ENCODE data around the gene UBE2J2.
A peak's percentile ranks its signal among the peaks of the same experiment; 100 is the strongest.

Gene UBE2J2

GRCh38 chr1:1296070-1297061 is 22.7 kb upstream of the UBE2J2 start:
- no peak for DNase-seq (ENCODE audit: low read depth in 1 of 2, low spot score in 1 of 2)

DNA sequence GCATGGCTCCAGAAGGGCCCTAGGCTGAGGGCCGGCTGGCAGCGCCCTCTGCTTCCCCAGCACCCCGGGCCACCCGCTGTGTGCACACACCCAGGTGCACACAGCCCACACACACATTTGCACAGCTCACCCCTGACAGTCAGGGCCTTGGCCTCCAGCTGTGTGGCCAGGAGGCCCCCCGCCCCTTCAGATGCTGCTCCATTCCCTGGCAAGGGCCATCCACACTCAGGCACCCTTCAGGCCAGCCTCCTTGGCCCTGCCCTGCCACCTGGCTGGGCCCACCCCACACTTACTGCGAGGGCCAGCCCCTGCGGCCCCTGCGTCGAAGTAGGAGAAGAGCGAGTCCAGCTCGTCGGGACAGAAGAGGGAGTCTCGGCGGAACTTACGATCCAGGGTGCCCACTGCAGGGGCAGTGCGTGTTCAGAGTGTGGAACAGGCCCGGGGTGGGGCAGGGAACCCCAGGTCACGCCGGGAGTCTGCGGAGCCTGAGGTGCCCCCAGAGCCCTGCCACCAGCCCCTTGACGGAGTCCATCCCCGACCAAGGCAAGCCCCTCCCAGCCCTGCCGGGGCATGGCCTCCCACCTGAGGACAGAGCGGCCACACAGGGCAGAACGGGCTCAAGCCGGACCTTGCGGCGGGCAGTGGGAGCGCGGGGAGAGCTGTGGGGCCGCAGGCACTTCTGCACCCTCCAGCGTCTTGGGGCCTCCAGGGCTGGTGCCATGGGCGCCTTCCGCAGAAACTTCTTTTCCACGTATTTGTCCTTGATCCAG is 21.7 kb upstream of the UBE2J2 start:
- DNase-seq (ENCODE audit: low read depth in 1 of 2, low spot score in 1 of 2) = no peak

DNA sequence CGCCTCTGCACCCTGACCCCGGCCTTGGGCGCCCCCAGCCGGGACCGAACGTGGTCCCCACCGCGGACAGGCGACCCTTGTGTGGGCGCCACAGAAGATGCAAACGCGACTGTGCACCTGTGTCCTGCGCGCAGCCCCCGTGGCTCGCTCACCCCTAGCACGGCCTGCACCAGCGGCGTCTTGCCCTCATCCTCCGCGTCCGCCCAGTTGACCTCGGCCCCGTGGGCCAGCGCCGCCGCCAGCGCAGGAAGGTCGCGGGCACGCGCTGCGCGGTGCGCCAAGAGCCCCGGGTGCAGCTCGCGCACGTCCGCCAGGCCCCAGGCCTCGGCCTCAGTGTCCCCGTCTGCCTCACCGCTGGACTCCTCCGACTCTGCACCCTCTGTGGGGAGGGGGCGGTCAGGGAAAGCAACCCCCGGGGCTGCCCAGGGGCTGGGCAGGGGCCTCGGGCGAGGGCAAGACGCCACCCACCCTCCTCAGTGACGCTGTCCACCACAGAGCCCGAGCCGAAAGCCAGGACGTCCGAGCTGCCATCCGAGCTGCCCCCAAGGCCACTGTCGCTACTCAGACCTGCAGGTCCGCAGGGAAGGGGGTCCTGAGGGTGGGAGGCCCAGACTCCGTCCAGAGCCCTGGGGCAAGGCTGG is 20.7 kb upstream of the UBE2J2 start:
- DNase-seq (ENCODE audit: low read depth in 1 of 2, low spot score in 1 of 2) = no peak

GRCh38 chr1:1293263-1294249 is 19.9 kb upstream of the UBE2J2 start:
- no peak for DNase-seq (ENCODE audit: low read depth in 1 of 2, low spot score in 1 of 2)

GRCh38 chr1:1292851-1293250 is 19.2 kb upstream of the UBE2J2 start:
- DNase-seq (ENCODE audit: low read depth in 1 of 2, low spot score in 1 of 2) = no peak

DNA sequence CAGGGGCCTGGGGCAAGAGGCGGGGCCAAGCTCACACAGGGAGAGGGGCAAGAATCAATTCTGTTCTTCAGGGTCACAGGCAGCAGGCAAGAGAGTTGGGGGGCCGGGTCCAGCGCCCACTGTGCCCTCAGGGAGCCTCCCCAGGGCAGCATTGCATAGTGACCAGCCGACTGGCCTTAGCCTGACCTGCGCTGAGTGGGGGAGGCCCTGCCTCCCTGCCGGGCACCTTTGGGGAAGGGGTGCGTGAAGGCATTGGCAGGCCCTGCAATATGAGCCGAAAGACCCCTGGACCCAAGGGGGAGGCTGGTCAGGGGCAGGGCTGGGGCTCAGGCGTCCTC is 18.8 kb upstream of the UBE2J2 start:
- DNase-seq (ENCODE audit: low read depth in 1 of 2, low spot score in 1 of 2) = no peak

DNA sequence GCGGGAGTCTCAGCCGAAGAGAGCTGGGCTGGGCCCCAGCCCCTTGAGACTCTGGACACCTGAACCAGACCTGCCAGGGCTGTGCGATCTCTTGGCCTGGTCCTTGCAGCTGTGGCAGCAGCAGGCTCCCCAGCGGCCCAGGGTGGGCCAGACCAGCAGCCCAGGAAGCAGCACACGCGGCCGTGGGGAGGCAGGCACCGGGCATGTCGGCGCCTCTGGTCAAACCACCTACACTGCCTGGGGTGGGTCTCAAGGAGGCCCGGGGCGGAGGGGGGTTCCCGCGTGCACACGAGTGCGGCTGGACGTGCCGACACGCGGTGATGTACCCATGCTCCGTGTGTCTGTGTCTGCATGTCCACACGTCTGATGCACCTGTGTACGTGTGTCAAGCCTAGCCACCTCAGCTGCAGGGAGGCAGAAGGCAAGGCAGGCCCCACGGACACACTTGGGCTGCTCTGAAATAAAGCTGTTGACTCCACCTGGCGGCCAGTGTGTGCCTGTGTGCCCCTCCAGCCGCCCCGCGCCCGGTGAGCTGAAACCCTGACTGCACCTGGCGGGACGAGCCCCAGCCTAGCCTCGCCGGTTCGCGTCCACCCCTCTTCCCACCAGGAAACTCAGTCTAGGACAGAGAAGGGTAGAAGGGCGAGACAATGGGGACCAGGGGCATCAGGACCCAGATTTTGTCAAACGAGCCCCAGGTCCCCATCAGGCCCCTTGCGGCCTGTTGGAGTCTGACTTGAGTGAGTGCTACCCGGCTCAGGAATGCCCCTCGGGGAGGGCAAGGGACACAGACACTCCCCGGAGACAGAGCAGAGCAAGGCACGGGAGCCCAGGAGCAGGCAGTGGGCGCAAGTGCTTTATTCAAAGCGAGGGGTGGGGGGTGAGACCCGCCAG is 18.1 kb upstream of the UBE2J2 start:
- peak; percentile 51 to 53 for DNase-seq (ENCODE audit: low read depth in 1 of 2, low spot score in 1 of 2)

DNA sequence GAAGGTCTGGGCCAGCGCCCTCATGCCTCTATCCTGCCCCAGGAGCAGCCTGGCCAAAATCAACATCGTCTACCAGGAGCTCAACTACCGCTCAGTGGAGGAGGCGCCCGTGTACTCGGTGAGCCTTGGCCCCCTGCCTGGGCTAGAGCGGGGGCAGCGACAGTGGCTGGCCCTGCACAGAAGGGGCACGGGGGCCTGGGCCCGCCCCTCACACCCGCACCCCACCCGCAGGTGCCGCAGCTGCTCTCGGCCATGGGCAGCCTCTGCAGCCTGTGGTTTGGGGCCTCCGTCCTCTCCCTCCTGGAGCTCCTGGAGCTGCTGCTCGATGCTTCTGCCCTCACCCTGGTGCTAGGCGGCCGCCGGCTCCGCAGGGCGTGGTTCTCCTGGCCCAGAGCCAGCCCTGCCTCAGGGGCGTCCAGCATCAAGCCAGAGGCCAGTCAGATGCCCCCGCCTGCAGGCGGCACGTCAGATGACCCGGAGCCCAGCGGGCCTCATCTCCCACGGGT is 17.4 kb upstream of the UBE2J2 start:
- no peak for DNase-seq (ENCODE audit: low read depth in 1 of 2, low spot score in 1 of 2)

DNA sequence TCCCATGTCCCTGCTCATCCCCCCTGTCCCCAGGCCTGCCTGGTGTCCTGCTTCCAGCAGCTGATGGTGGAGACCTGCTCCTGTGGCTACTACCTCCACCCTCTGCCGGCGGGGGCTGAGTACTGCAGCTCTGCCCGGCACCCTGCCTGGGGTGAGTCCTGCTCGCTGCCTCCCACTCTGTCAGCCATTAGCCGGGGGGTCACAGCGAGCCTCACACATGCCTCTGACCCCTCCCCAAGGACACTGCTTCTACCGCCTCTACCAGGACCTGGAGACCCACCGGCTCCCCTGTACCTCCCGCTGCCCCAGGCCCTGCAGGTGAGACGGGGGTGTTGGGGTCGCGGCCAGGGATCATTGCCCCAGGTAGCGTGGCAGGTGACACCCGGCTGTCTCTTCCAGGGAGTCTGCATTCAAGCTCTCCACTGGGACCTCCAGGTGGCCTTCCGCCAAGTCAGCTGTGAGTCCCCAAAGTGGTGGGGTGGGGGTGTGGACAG is 16.6 kb upstream of the UBE2J2 start:
- peak; percentile 37 to 61 for DNase-seq (ENCODE audit: low read depth in 1 of 2, low spot score in 1 of 2)

- no peak for DNase-seq (ENCODE audit: low read depth in 1 of 2, low spot score in 1 of 2)
Measured at GRCh38 chr1:1287288-1288110, 13.8 kb upstream of the UBE2J2 start.

DNA sequence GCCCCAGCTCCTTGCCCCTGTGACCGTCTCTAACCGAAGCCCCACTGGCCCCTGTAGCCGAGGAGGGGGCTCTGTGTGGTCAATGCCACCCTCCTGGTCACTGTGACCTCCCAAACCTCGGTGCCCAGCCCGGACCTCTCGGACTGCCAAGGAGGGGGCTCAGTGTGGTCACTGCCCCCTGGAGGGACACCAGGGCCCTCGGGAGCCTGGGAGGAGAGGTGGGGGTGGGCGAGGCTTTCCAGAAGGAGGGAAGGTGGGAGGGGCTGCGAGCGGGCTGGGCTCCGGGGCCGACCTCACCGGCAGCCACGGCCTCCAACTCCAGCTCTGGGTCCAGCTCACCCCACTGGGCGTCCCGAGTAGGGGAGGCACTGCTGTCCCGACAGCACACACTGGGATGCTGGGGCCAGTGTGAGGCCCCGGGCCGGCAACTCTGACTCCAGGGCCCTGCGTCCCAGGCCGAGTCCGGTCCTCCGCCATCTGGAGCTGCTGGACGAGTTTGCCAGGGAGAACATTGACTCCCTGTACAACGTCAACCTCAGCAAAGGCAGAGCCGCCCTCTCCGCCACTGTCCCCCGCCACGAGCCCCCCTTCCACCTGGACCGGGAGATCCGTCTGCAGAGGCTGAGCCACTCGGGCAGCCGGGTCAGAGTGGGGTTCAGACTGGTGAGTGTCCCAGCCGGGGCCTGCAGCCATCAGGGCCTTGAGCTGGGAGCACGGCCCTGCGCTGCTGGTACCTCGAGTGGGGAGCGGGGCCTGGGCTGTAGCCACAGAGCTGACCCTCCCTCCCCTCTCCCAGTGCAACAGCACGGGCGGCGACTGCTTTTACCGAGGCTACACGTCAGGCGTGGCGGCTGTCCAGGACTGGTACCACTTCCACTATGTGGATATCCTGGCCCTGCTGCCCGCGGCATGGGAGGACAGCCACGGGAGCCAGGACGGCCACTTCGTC is 12.9 kb upstream of the UBE2J2 start:
- DNase-seq (ENCODE audit: low read depth in 1 of 2, low spot score in 1 of 2) = no peak

DNA sequence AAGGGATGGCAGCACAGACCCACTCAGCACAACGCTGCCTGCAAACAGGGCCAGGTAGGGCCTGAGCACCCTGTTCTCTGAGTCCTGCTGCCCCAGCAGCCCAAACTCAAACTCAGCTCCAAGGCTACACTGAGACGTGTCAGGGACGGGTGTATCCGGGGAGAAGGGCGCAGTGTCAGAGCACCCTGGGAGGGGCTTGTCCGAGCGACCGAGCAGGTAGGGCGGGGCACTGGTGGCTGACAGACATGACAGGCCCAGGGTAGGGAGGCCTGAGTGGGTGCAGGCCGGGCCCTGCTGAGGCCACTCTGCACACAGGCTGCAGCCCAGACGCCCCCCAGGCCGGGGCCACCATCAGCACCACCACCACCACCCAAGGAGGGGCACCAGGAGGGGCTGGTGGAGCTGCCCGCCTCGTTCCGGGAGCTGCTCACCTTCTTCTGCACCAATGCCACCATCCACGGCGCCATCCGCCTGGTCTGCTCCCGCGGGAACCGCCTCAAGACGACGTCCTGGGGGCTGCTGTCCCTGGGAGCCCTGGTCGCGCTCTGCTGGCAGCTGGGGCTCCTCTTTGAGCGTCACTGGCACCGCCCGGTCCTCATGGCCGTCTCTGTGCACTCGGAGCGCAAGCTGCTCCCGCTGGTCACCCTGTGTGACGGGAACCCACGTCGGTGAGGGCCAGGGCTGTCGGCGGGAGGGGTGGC is 12.1 kb upstream of the UBE2J2 start:
- DNase-seq (ENCODE audit: low read depth in 1 of 2, low spot score in 1 of 2) = no peak

- no peak for DNase-seq (ENCODE audit: low read depth in 1 of 2, low spot score in 1 of 2)
Measured at GRCh38 chr1:1285102-1285571, 11.5 kb upstream of the UBE2J2 start.

DNA sequence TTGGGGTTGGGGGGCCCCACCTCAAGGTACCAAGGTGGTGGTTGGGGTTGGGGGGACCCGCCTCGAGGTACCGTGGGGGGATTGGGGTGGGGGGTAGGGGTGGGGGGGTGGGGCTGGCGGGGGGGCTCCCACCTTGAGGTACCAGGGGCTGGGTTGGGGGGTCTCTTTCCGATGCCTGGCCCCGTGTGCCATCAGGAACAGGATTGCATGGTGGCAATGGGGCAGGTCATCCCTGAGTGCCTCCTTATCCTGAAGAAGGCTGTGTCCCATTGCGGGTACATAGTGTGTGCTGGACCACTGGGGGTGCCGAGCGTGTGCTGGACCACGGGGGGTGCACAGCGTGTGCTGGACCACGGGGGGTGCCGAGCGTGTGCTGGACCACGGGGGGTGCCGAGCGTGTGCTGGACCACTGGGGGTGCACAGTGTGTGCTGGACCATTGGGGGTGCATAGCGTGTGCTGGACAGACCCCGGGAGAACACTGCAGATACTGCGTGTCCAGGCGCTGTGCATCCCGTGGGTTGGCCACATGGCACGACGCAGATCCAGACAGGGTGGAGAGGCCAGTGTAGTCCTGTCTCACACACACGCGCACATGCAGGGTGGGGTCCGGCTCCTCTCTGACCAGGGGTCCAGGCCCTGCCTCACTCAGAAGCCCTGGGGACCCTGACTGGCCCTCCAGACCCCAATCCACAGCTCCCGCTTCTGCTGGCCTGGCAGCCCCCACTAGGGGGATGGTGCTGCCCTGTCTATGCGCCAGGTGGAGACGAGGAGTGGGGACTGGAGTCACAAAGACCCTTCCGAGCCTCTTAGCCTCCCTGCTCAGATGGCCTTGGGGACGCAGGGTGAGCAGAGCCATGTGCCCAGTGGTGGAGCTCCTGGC is 10.8 kb upstream of the UBE2J2 start:
- no peak for DNase-seq (ENCODE audit: low read depth in 1 of 2, low spot score in 1 of 2)

GRCh38 chr1:1283821-1284220 is 10.2 kb upstream of the UBE2J2 start:
- no peak for DNase-seq (ENCODE audit: low read depth in 1 of 2, low spot score in 1 of 2)
